ENCODE measurements around the gene MTR. TPM values are rescaled to one million over a fixed set of nuclear protein-coding genes. Genes with fewer than 3 reads are reported as not detected.

The MTR gene
- total and polyA plus RNA-seq, 9 of the 15 experiments (the other 6 are each of a cell fraction or from before 2014, with no cell fraction given) = 3.4 to 44.3 (median 20.3) TPM

- TF ChIP-seq DMBX1 (CRISPR knock-in tag; IDR thresholded peaks at IDR 0.05; ENCODE audit: borderline replicate concordance) (peak; percentile 83; the same call in 1 of the 2 replicates), ZNF551 (CRISPR knock-in tag; IDR thresholded peaks at IDR 0.05) (0 out of 2 replicates have a peak, but pooled peaks have one; percentile 30), NFIC (IDR thresholded peaks at IDR 0.05) (peak; percentile 54), SMAD3 (CRISPR knock-in tag; conservative IDR thresholded peaks at IDR 0.05) (0 out of 2 replicates have a peak, but pooled peaks have one; percentile 70), ELF4 (CRISPR knock-in tag; IDR thresholded peaks at IDR 0.05) (peak; percentile 67; the same call in 1 of the 2 replicates), RFX5 (IDR thresholded peaks at IDR 0.05; ENCODE audit: low read depth, low read length) (no peak), SNAPC5 (CRISPR knock-in tag; IDR thresholded peaks at IDR 0.05) (no peak), FIP1L1 (IDR thresholded peaks at IDR 0.05; ENCODE audit: low read depth, low read length, poor library complexity, severe bottlenecking) (no peak), FUS (optimal IDR thresholded peaks at IDR 0.05; ENCODE audit: low read depth, low read length) (no peak), NR2C1 (IDR thresholded peaks at IDR 0.05) (peak; percentile 86), NR2C1 (tag; IDR thresholded peaks at IDR 0.05) (no peak), THRA (IDR thresholded peaks at IDR 0.05) (no peak), PTBP1 (IDR thresholded peaks at IDR 0.05; ENCODE audit: low read depth, low read length) (no peak), TFAM (CRISPR knock-in tag; conservative IDR thresholded peaks at IDR 0.05) (no peak), GTF2E2 (tag; IDR thresholded peaks at IDR 0.05) (peak; percentile 1; the same call in 1 of the 2 replicates), RHOXF2B (CRISPR knock-in tag; conservative IDR thresholded peaks at IDR 0.05) (0 out of 2 replicates have a peak, but pooled peaks have one; percentile 43), KLF6 (CRISPR knock-in tag; IDR thresholded peaks at IDR 0.05; ENCODE audit: borderline replicate concordance) (0 out of 2 replicates have a peak, but pooled peaks have one; percentile 39), ESRRB (CRISPR knock-in tag; IDR thresholded peaks at IDR 0.05; ENCODE audit: borderline replicate concordance) (peak; percentile 45; the same call in 1 of the 2 replicates), L3MBTL2 (IDR thresholded peaks at IDR 0.05) (no peak), ZNF311 (CRISPR knock-in tag; IDR thresholded peaks at IDR 0.05) (0 out of 2 replicates have a peak, but pooled peaks have one; percentile 44), MCM3 (IDR thresholded peaks at IDR 0.05) (no peak), PCBP2 (IDR thresholded peaks at IDR 0.05; ENCODE audit: low read depth, low read length, poor library complexity, severe bottlenecking) (no peak)
Measured at GRCh38 chr1:236794585-236795034, 482 bp upstream of the MTR start (continued).

All from K562 (cell line).